Stimulated activated CD8-positive, alpha-beta memory T cell treated with anti-CD3 and anti-CD28 coated beads, Interleukin-7, amount 100 ng/mL, for 24 hours (primary cell): ENCODE results near the gene PLOD1.
"Not testable (repeated sequence)": the region's sequence is repeated elsewhere in the genome, so short reads cannot be mapped to it uniquely, and the experiment has no call there.

Experiments used
- DNase-seq: peaks from one replicate; pipeline ENCODE4 v3.0.0-alpha.2; 2020; ENCODE audit warnings: low read depth

The PLOD1 gene

GRCh38 chr1:11912482-11913216, 21.9 kb upstream of the PLOD1 start:
- DNase-seq = not testable (repeated sequence)

- no peak for DNase-seq
These were observed 21.2 kb upstream of the PLOD1 start for GRCh38 chr1:11913291-11913690.

GRCh38 chr1:11914024-11914423, 20.5 kb upstream of the PLOD1 start:
- no peak for DNase-seq

GRCh38 chr1:11918799-11919519, 15.6 kb upstream of the PLOD1 start:
- DNase-seq = no peak

GRCh38 chr1:11919621-11920020, 14.9 kb upstream of the PLOD1 start:
- no peak for DNase-seq

- no peak for DNase-seq
These were observed 14.1 kb upstream of the PLOD1 start for GRCh38 chr1:11920239-11920903.

GRCh38 chr1:11921022-11921421, 13.5 kb upstream of the PLOD1 start:
- no peak for DNase-seq

- DNase-seq = no peak
These were observed 11.3 kb upstream of the PLOD1 start for GRCh38 chr1:11923069-11923826.

GRCh38 chr1:11923827-11924113, 10.7 kb upstream of the PLOD1 start:
- DNase-seq = no peak

GRCh38 chr1:11924334-11925195, 10.0 kb upstream of the PLOD1 start:
- DNase-seq = no peak

- DNase-seq = not testable (repeated sequence)
These were observed 9.2 kb upstream of the PLOD1 start for GRCh38 chr1:11925196-11925937.

GRCh38 chr1:11925938-11926292, 8.6 kb upstream of the PLOD1 start:
- DNase-seq = no peak

- DNase-seq = no peak
These were observed 6.5 kb upstream of the PLOD1 start for GRCh38 chr1:11927866-11928592.

- DNase-seq = no peak
These were observed 4.7 kb upstream of the PLOD1 start for GRCh38 chr1:11929849-11930248.

GRCh38 chr1:11930571-11931445, 3.7 kb upstream of the PLOD1 start:
- DNase-seq = no peak

- DNase-seq = no peak
These were observed 2.7 kb upstream of the PLOD1 start for GRCh38 chr1:11931845-11932244.

- no peak for DNase-seq
These were observed 518 bp downstream of the PLOD1 start for GRCh38 chr1:11935057-11935412.

- DNase-seq = not testable (repeated sequence)
These were observed 1.2 kb downstream of the PLOD1 start for GRCh38 chr1:11935733-11936132.
